Measurements from ENCODE around the gene CD82.

DNA sequence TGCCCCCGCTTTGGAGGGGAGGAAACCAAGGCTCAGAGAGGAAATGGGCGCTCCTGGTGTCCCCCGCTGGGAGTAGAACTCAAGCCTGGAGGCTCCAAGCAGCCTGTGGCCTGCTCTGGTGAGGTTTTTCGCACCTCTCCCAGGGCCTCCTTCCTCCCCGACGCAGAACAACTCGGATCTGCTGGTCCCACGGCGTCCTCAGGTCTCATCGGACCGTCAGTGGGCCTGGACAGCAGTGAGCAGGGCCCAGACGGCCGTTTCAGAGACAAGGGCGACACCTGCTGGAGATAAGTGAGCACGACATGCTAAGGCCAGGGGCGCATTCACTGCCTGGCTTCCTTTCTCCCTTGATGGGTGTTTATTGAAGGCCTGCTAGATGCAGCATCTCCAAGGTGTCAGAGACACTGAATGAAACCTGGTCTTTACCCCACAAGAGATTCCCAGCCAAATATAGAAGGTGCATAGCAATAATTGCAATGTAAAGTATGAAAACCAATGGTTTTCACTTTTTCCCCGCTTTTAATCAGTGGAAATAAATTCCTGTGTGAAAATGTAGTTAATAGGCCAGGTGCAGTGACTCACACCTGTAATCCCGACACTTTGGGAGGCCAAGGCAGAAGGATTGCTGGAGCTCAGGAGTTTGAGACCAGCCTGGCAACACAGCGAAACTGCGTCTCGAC is 26.9 kb upstream of the CD82 start:
- TF ChIP-seq, protein P1, sequence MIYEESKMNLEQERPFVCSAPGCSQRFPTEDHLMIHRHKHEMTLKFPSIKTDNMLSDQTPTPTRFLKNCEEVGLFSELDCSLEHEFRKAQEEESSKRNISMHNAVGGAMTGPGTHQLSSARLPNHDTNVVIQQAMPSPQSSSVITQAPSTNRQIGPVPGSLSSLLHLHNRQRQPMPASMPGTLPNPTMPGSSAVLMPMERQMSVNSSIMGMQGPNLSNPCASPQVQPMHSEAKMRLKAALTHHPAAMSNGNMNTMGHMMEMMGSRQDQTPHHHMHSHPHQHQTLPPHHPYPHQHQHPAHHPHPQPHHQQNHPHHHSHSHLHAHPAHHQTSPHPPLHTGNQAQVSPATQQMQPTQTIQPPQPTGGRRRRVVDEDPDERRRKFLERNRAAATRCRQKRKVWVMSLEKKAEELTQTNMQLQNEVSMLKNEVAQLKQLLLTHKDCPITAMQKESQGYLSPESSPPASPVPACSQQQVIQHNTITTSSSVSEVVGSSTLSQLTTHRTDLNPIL (CRISPR knock-in tag; IDR thresholded peaks at IDR 0.05; ENCODE audit: low read depth), result no peak
- no peak for TF ChIP-seq ARNTL (CRISPR knock-in tag; IDR thresholded peaks at IDR 0.05; ENCODE audit: borderline replicate concordance, low read depth)
- TF ChIP-seq ZFP3 (CRISPR knock-in tag; IDR thresholded peaks at IDR 0.05), result no peak
- no peak for TF ChIP-seq ZNF565 (CRISPR knock-in tag; conservative IDR thresholded peaks at IDR 0.05; ENCODE audit: low read depth)
- TF ChIP-seq OSR1 (CRISPR knock-in tag; IDR thresholded peaks at IDR 0.05), result no peak
- TF ChIP-seq BACH2 (CRISPR knock-in tag; IDR thresholded peaks at IDR 0.05; ENCODE audit: borderline replicate concordance), result no peak
- no peak for TF ChIP-seq ZC3H10 (CRISPR knock-in tag; IDR thresholded peaks at IDR 0.05)
- no peak for TF ChIP-seq GLIS3 (CRISPR knock-in tag; IDR thresholded peaks at IDR 0.05)
- no peak for TF ChIP-seq CSDC2 (CRISPR knock-in tag; IDR thresholded peaks at IDR 0.05)
- no peak for TF ChIP-seq ZNF70 (CRISPR knock-in tag; IDR thresholded peaks at IDR 0.05)

All from SK-N-SH treated with all-trans-retinoic acid at 6 μM for 48 hours (cell line).